Fibroblast of lung (primary cell): ENCODE results near the gene TSPAN2. TPM values are rescaled to one million over a fixed set of nuclear protein-coding genes. Genes with fewer than 3 reads are reported as not detected.

Source experiments
- DNase-seq, 2 donors: peaks; one replicate each; pipeline versions ENCODE4 v3.0.0 to v3.0.0-alpha.2; 2010; ENCODE audit warnings: low read depth in 2 of 2
- H2AFZ ChIP-seq: 2 replicates; pipeline ENCODE4 v1.5.1; 2012; ENCODE audit warnings: low read length, control low read depth, inconsistent platforms
- H3K27ac ChIP-seq: 2 replicates; pipeline ENCODE4 v1.5.1; 2011; ENCODE audit warnings: low read length, control low read depth; ENCODE audit not compliant: insufficient read depth
- H3K27me3 ChIP-seq: 2 replicates; pipeline ENCODE4 v1.5.1; 2011; ENCODE audit warnings: mild to moderate bottlenecking, low read length; ENCODE audit not compliant: control insufficient read depth, insufficient read depth
- H3K36me3 ChIP-seq: 2 replicates; pipeline ENCODE4 v1.5.1; 2011; ENCODE audit warnings: low read length; ENCODE audit not compliant: control insufficient read depth, insufficient read depth
- H3K4me1 ChIP-seq: 2 replicates; pipeline ENCODE4 v1.5.1; 2011; ENCODE audit warnings: low read length; ENCODE audit not compliant: control insufficient read depth, insufficient read depth; ENCODE audit errors: extremely low read depth
- H3K4me2 ChIP-seq: 2 replicates; pipeline ENCODE4 v1.5.1; 2011; ENCODE audit warnings: low read length, control low read depth; ENCODE audit not compliant: insufficient read depth; ENCODE audit errors: extremely low read depth
- H3K4me3 ChIP-seq, 4 experiments: fragments of 200-600 bp in 1 of 4; sonication (generic) in 1 of 4; replicated peaks in 1 of 4; 2 replicates each; pipeline ENCODE4 v1.5.1; 2011 to 2016; ENCODE audit warnings: low read length in 4 of 4, low read depth in 3 of 4, mild to moderate bottlenecking in 3 of 4, control low read depth in 2 of 4, inconsistent platforms in 1 of 4, mixed read lengths in 1 of 4; ENCODE audit not compliant: insufficient read depth in 1 of 4; ENCODE audit errors: control extremely low read depth in 1 of 4
- H3K79me2 ChIP-seq: 2 replicates; pipeline ENCODE4 v1.5.1; 2012; ENCODE audit warnings: mild to moderate bottlenecking, low read length, inconsistent platforms; ENCODE audit not compliant: control insufficient read depth, insufficient read depth
- H3K9ac ChIP-seq: 2 replicates; pipeline ENCODE4 v1.5.1; 2011; ENCODE audit warnings: mild to moderate bottlenecking, low read length, control low read depth; ENCODE audit not compliant: insufficient read depth
- H3K9me3 ChIP-seq: 2 replicates; pipeline ENCODE4 v1.5.1; 2012; ENCODE audit warnings: low read depth, low read length; ENCODE audit not compliant: control insufficient read depth, insufficient read depth
- H4K20me1 ChIP-seq: 2 replicates; pipeline ENCODE4 v1.5.1; 2011; ENCODE audit warnings: low read length; ENCODE audit not compliant: control insufficient read depth, insufficient read depth; ENCODE audit errors: extremely low read depth
- CTCF ChIP-seq, 2 donors: IDR thresholded peaks in 1 of 2; conservative IDR thresholded peaks in 1 of 2; 1 replicate in 1 of 2; 2 replicates in 1 of 2; pipeline ENCODE4 v1.5.1; 2011 to 2012; ENCODE audit warnings: low read length in 2 of 2, control low read depth in 1 of 2, inconsistent platforms in 1 of 2, low read depth in 1 of 2, mild to moderate bottlenecking in 1 of 2
- EZH2 ChIP-seq: IDR thresholded peaks from 2 replicates; pipeline ENCODE4 v1.5.1; 2012; ENCODE audit warnings: low read length, control low read depth, mild to moderate bottlenecking; ENCODE audit errors: missing control alignments
- polyA plus RNA-seq, 2 donors: library from polyadenylated mRNA; depleted of rRNA in 1 of 2; stranded (reverse) in 1 of 2; unstranded in 1 of 2; fragments of >200 nt; gene quantifications; 2 replicates each; pipeline ENCODE4 v1.2.1, GENCODE V29; 2011 to 2012; ENCODE audit warnings: missing spikeins in 1 of 2
- total RNA-seq: library from RNA; depleted of rRNA; stranded (reverse); fragments of >200 nt; gene quantifications from 2 replicates; pipeline ENCODE4 v1.2.1, GENCODE V29; 2014

TSPAN2 gene
- total and polyA plus RNA-seq, 2 donors (not counting 1 experiment from before 2014, with no cell fraction given): 0.08 to 0.66 TPM

GRCh38 chr1:115127539-115127938, 38.2 kb upstream of the TSPAN2 start:
- no peak for DNase-seq
- H3K9ac ChIP-seq: no peak overlapping the region
- no peak overlapping the region for H3K4me3 ChIP-seq
- no peak overlapping the region for H3K4me2 ChIP-seq
- no peaks in the 10 kb centered on the region for H3K79me2 ChIP-seq
- no peaks in the 10 kb centered on the region for H3K36me3 ChIP-seq
- no peak overlapping the region for H3K27ac ChIP-seq
- no peaks in the 10 kb centered on the region for H3K4me1 ChIP-seq
- no peak overlapping the region for H2AFZ ChIP-seq
- H3K9me3 ChIP-seq: no peaks in the 10 kb centered on the region
- no peaks in the 10 kb centered on the region for H4K20me1 ChIP-seq
- H3K27me3 ChIP-seq: no peaks in the 10 kb centered on the region
- no peak for TF ChIP-seq EZH2
- no peak for TF ChIP-seq CTCF (conservative IDR thresholded peaks at IDR 0.05 in 1 of 2, IDR thresholded peaks at IDR 0.05 in 1 of 2; ENCODE audit: low read depth in 1 of 2, low read length in 2 of 2)

- no peaks in the 10 kb centered on the region for H3K79me2 ChIP-seq
- H3K27me3 ChIP-seq: no peaks in the 10 kb centered on the region
- no peak overlapping the region for H3K9ac ChIP-seq
- H3K9me3 ChIP-seq: no peaks in the 10 kb centered on the region
- H3K4me1 ChIP-seq: no peaks in the 10 kb centered on the region
- H2AFZ ChIP-seq: no peak overlapping the region
- no peak for DNase-seq
- TF ChIP-seq CTCF (conservative IDR thresholded peaks at IDR 0.05 in 1 of 2, IDR thresholded peaks at IDR 0.05 in 1 of 2; ENCODE audit: low read depth in 1 of 2, low read length in 2 of 2) (no peak), EZH2 (no peak)
- no peak overlapping the region for H3K4me2 ChIP-seq
- H4K20me1 ChIP-seq: no peaks in the 10 kb centered on the region
- H3K36me3 ChIP-seq: no peaks in the 10 kb centered on the region
- no peak overlapping the region for H3K27ac ChIP-seq
- H3K4me3 ChIP-seq: no peak overlapping the region
Observed at GRCh38 chr1:115126516-115126915, 37.2 kb upstream of the TSPAN2 start.

GRCh38 chr1:115123116-115123515, 33.8 kb upstream of the TSPAN2 start:
- no peaks in the 10 kb centered on the region for H3K4me1 ChIP-seq
- no peaks in the 10 kb centered on the region for H4K20me1 ChIP-seq
- no peak overlapping the region for H3K4me3 ChIP-seq
- H3K27ac ChIP-seq: no peak overlapping the region
- H3K4me2 ChIP-seq: no peak overlapping the region
- no peak overlapping the region for H3K9ac ChIP-seq
- H3K9me3 ChIP-seq: no peaks in the 10 kb centered on the region
- no peaks in the 10 kb centered on the region for H3K27me3 ChIP-seq
- no peak for TF ChIP-seq EZH2
- TF ChIP-seq CTCF (conservative IDR thresholded peaks at IDR 0.05 in 1 of 2, IDR thresholded peaks at IDR 0.05 in 1 of 2; ENCODE audit: low read depth in 1 of 2, low read length in 2 of 2): no peak
- H2AFZ ChIP-seq: no peak overlapping the region
- no peaks in the 10 kb centered on the region for H3K36me3 ChIP-seq
- peak in 1 of 2 donors; percentile 30 for DNase-seq
- no peaks in the 10 kb centered on the region for H3K79me2 ChIP-seq
